HL-60/S4 (cell line): Measurements from ENCODE around the gene TREX2.

Experiments
- in situ Hi-C: fragments of 300-500 bp; cut with MboI; formaldehyde crosslinking; loops from 2 replicates; pipeline ENCODE4 v1.14.3; 2022; ENCODE audit warnings: low sequenced_read_pairs

The TREX2 gene

GRCh38 chrX:153457136-153457825 is 11.4 kb upstream of the TREX2 start:
- in situ Hi-C loops = no loop called here

GRCh38 chrX:153456704-153457103 is 10.8 kb upstream of the TREX2 start:
- in situ Hi-C loops = no loop called here

DNA sequence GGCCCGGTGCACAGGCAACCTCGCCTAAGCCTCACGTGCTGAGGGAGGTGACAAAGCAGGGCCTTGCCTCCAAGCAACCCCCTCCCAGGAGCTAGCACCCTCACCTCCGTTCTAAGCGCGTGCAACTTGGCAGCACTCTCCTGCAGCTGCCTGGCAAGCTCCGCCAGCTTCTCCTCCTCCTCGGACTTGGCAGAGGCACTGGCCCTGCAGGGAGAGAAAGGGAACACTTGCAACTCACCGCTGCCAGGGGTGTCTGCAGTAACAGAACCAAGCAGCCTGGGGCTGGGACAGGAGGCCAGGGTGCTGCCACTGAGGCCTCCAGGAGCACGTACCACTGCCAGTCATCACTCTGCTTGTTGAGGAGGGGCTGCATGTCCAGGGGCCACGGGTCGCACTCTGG is 10.3 kb upstream of the TREX2 start:
- in situ Hi-C loops = no loop called here

DNA sequence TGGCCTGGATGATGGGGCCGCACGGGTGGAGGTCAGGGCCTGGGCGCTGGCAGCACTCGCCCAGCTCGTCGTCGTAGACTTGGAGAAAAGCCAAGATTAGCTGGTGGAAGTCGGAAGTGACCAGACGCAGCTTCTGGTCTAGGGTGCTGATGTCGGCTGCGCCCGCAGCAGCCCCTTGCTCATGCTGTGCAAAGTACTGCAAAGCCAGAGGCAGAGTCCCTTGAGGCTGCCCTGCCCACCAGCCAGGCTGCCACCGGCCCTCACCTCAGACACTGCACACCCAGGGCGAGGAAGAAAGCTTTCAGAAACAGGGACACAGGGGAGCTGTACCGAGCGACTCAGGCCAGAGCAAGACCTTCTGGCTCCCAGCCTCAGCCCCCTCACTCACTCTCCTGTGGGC is 9.7 kb upstream of the TREX2 start:
- in situ Hi-C loops = no loop called here

GRCh38 chrX:153454901-153455550 is 9.2 kb upstream of the TREX2 start:
- in situ Hi-C loops = no loop called here

- in situ Hi-C loops = no loop called here
These were observed 5.1 kb upstream of the TREX2 start for GRCh38 chrX:153450949-153451277.

DNA sequence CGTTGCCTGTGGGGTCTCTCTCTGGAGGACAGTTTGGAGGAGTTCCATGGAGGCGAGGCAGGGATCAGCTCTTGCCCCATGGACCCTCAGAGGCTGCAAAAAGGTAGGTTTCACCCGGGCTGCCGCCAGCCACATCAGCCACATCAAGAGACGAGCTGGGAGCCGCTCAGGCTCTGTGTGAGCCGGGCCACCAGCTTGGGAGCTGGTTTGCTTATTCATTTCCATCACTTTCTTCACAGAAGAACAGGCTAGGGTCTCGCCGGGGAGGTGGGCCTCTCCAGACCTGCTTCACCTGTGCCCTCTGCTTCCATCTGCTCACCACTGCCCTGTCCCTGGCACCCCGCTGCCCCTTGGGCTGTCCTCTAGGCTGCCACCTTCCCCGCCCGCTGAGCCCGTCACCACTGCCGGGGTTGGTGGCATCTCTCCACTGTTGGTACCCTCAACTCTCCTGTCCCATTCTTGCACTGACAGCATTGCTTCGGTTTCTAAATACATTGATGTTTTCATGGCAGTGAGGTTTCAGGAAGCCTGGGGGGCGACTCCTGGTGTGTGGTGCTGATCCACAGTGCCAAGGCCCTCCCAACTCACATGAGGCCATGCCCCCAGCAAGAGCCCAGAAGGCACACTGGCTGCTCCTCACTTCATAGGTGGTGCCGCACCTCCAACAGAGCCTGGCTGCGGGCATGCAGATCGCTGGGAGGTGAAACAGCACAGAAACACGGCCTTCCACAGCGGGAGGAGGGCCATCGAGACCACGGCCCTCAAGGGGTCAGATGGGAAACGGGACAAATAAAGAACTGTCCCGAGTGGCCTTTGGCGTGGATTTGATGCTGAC is 4.5 kb upstream of the TREX2 start:
- in situ Hi-C loops = no loop called here

DNA sequence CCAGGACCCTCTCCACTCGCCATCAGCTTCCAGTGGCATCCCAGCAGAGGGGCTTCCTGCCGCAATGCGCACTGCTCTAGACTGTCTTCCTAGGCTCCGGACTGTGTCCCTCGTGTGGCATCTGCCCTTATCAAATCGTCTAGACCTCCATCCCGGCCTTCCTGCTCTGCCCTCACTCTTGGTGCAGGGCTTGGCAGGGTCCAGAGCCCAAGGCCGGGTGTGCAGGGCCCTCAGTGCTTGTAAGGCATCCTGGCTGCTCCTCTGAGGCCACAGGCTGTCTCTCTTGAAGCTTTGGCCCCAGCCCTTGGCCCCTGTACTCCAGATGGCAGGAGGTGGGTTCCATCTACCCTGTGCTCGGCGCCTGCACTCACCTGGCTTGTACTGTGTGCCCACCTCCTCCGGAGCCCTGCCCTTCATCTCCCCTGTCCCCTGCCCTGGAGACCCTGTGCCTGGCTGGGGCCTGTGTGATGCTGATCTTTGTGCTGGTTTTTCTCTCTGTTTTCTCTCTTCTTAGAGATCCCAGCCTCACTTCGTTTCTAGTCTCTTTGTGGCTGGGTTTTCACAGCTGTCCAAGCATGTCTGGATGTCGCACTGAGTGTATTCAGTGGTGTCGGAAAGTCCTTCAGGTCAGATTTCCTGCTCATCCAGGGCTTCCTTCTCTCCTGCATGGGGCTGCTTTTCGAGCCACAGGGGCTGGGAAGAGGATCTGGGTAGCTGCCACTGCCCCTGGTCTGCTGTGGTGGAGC is 3.7 kb upstream of the TREX2 start:
- in situ Hi-C loops = no loop called here

GRCh38 chrX:153448556-153449367 is 2.9 kb upstream of the TREX2 start:
- in situ Hi-C loops = no loop called here

- in situ Hi-C loops = no loop called here
These were observed 1.7 kb upstream of the TREX2 start for GRCh38 chrX:153447581-153447960.

- in situ Hi-C loops = no loop called here
These were observed 1.2 kb upstream of the TREX2 start for GRCh38 chrX:153446950-153447580.

GRCh38 chrX:153446636-153446936 is 730 bp upstream of the TREX2 start:
- in situ Hi-C loops = no loop called here

DNA sequence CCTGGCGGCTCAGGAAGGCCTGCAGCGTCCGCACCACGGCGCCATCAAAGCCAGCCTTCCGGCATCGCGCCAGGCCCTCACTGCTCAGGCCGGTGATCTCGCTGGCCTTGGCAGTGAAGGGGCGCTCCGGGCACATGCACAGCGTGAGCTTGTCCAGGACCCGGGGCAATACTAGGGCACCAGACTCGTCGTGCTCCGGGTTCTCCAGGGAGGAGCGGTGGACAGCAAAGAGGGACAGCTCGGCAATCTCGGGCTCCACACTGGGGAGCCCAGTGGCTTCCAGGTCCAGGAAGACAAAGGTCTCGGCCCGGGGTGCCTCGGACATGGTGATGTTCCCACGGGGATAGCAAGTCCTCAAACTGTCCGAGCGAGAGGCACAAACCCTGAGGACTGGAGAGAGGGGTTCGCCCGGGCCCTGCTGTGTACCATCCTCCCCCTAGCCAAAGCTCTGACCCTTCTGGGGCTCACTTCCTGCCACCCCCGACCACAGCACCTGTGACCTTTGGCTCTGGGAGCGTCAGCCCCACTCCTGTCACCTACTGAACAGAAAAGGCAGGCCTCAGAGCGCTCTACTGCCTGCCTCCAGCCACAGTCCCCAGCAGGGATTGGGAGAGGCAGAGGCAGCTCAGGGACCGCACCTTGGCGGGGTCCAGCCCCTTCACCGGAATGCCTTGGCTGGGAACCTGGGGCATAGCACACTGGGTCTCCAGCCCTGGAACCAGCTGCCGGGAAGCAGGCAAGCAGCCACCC is 575 bp downstream of the TREX2 start:
- in situ Hi-C loops = no loop called here

DNA sequence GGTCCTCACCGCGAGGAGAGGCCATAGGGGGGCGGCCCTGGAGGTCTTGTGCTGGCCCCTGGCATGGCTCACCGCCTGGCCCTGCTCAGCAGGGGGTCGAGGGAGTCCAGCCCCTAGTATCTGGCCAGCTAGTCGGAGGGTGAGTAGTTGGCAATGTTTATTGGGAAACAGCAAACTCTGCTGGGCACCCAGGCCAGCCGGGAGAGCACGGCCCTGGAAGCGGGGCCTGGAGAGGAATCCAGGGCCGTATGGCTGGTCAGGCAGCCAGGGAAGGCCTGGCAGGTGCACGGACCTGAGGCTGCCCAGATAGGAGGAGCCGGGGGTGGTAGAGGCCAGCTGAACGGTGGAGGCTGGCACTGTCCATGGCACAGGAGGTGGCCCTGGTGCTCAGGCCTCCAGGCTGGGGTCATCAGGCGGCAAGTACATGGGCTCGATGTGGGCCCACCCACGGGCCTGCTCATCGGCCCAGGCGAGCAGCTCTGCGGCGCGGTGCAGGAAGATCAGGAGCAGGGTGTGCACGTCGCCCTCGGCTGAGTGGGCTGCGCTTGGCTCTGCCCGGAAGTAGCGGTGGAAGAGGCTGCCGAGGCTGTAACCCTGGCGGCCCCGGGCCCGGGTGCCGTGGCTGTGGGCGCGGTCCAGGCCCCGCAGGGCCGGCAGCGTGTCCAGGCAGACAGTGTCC is 1.4 kb downstream of the TREX2 start:
- in situ Hi-C loops = no loop called here

DNA sequence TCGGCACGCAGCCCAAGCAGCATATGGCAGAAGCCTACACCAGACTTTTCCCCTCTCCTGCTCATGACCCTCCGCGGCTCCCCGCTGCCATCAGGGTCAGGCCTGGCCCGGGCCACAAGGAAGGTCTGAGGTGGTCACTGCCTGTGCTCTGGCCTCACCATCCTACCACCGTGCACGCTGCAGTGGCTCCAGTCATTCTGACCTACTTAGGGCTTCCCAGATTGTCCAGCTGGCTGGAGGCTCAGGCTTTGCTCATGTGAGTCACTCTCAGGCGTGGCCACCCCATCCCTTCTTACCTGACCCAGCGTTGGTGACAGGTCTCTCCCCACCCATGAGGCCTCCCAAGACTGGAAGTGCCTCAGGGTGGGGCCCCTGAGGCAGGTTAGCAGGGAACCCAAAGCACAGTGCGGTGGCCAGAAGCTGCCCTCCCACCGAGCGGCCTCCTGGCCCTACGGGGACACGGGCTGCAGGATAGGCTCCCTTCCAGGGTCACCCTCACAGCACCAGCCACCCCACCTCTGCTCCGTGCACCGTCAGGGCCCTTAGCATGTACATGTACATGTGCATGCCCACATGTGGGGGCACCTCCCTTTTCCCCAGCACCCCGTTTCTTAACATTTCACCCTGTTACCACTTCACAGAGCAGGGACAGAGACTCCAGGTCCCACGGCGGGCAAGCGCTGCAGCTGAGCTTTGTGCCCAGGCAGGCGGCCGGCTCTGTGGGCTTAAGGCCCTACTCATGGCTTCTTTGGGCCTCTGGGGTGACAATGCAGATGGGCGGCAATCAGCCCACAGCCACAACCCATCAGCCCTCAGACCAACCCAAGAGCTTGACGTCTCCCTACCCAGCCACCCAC is 2.2 kb downstream of the TREX2 start:
- in situ Hi-C loops = no loop called here

- in situ Hi-C loops = no loop called here
These were observed 3.4 kb downstream of the TREX2 start for GRCh38 chrX:153442463-153442862.

DNA sequence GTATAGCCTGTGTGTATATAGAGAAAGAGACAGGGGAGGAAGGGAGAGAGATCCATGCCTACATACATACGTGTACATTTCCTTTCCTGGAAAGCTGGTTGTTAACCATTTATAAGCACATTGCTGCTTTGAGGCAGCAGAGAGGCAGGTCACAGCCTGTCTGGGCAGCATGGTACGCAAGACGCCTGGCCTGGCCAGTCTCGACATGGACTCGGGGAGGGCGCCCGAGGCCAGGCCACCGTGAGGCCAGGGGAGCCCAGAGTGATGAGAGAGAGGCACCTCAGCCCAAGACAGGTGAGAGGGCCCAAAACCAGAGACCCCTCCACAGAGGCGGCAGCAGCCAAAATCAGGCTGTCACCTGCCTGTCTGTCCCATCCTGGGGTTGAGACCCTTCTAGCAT is 3.9 kb downstream of the TREX2 start:
- in situ Hi-C loops = no loop called here

DNA sequence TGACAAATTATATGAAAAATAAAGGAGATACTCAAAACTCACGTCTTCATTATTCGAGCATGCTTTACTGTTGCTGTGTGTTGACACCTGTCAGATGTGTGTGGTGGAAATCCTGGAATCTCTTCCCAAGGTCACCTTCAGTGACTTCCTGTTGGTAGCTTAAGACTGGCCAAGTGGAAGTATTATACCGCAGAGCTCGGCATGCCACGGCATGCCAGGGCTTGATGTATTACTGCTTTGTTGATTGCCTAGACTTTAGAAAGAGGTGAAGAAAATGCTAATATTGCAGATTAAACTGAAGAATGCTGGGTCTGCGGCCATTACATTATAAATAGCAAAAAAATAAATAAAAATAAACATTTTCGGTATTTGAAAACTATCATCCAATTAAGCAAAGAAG is 4.6 kb downstream of the TREX2 start:
- in situ Hi-C loops = no loop called here
